ENCODE results near the gene SCEL. TPM values are rescaled to one million over a fixed set of nuclear protein-coding genes. Genes with fewer than 3 reads are reported as not detected.

Gene SCEL
- total and polyA plus RNA-seq, 10 donors, result 0.04 to 0.29 TPM; not detected in 8

- Histone ChIP-seq H3K36me3 (no peaks in the 10 kb centered on the region), H3K9me3 (no peaks in the 10 kb centered on the region), H3K4me1 (no peaks in the 10 kb centered on the region), H3K27me3 (replicated peaks in 1 of 7) (peaks cover 0 to under 1% (median 0%) of the 10 kb centered on the region in 7 donors), H3K4me3 (no peak overlapping the region), H3K27ac (no peak overlapping the region)
- TF ChIP-seq POLR2A (IDR thresholded peaks at IDR 0.05) (no peak), POLR2AphosphoS5 (IDR thresholded peaks at IDR 0.05) (no peak)
- DNase-seq, result no peak
- WGBS, 5 donors, result 86 to 88% (median 87%) methylated on average over 5 of the region's 5 CpGs
- intact Hi-C loops (cut with DNase I; ENCODE audit: low total_unique reads), result no loop called here
Observed at GRCh38 chr13:77571956-77572355, 36.5 kb downstream of the SCEL start.

DNA sequence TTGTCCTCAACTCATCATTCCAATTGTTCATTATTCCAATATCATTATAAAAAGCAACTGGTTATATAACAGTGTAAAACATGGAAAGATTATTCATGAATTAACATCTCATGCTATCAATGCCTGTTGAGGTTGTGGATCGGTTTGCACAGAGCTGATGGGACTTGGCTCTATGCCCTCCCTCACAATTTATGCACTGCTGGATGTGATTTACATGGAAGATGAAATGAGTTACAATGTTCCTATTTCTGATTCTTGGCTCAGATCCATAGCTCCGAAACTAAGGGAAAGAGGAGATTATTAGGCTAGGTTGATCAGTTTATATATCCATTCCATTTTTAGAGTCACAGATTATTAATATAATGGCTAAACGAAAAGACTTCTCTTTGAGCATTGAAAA is 38.6 kb downstream of the SCEL start:
- intact Hi-C loops (cut with DNase I; ENCODE audit: low total_unique reads), result no loop called here
- no peaks in the 10 kb centered on the region for H3K27me3 ChIP-seq (replicated peaks in 1 of 7)
- no peaks in the 10 kb centered on the region for H3K36me3 ChIP-seq
- no peak for TF ChIP-seq POLR2A (IDR thresholded peaks at IDR 0.05)
- no peak for TF ChIP-seq CTCF (IDR thresholded peaks at IDR 0.05 in 8 of 11, conservative IDR thresholded peaks at IDR 0.05 in 3 of 11)
- TF ChIP-seq POLR2AphosphoS5 (IDR thresholded peaks at IDR 0.05), result no peak
- DNase-seq, result no peak
- H3K9me3 ChIP-seq, result no peaks in the 10 kb centered on the region
- H3K27ac ChIP-seq, result no peak overlapping the region
- WGBS, 5 donors, result 77 to 89% (median 84%) methylated on average over 3 of the region's 3 CpGs
- no peaks in the 10 kb centered on the region for H3K4me1 ChIP-seq
- no peak overlapping the region for H3K4me3 ChIP-seq

- TF ChIP-seq POLR2AphosphoS5 (IDR thresholded peaks at IDR 0.05), result no peak
- Histone ChIP-seq H3K4me1 (no peaks in the 10 kb centered on the region), H3K36me3 (no peaks in the 10 kb centered on the region), H3K27ac (no peak overlapping the region), H3K4me3 (no peak overlapping the region), H3K9me3 (no peaks in the 10 kb centered on the region), H3K27me3 (replicated peaks in 1 of 7) (no peaks in the 10 kb centered on the region)
- intact Hi-C loops (cut with DNase I; ENCODE audit: low total_unique reads), result no loop called here
- WGBS, 5 donors, result 59 to 81% (median 75%) methylated on average over 2 of the region's 2 CpGs
- no peak for DNase-seq
Observed at GRCh38 chr13:77579959-77580358, 44.5 kb downstream of the SCEL start.

- H3K4me3 ChIP-seq, result no peak overlapping the region
- H3K9me3 ChIP-seq, result no peaks in the 10 kb centered on the region
- H3K36me3 ChIP-seq, result no peaks in the 10 kb centered on the region
- H3K27ac ChIP-seq, result no peak overlapping the region
- no peaks in the 10 kb centered on the region for H3K27me3 ChIP-seq (replicated peaks in 1 of 7)
- no peak for TF ChIP-seq POLR2AphosphoS5 (IDR thresholded peaks at IDR 0.05)
- WGBS, 5 donors, result 63 to 85% (median 73%) methylated on average over 1 of the region's 1 CpG
- no peaks in the 10 kb centered on the region for H3K4me1 ChIP-seq
- no peak for DNase-seq
- intact Hi-C loops (cut with DNase I; ENCODE audit: low total_unique reads), result no loop called here
Observed at GRCh38 chr13:77580748-77581147, 45.2 kb downstream of the SCEL start.

- Histone ChIP-seq H3K4me3 (no peak overlapping the region), H3K9me3 (no peaks in the 10 kb centered on the region), H3K36me3 (no peaks in the 10 kb centered on the region), H3K27me3 (replicated peaks in 1 of 7) (no peaks in the 10 kb centered on the region), H3K27ac (no peak overlapping the region), H3K4me1 (no peaks in the 10 kb centered on the region)
- WGBS, 5 donors, result 72 to 81% (median 78%) methylated on average over 3 of the region's 3 CpGs
- intact Hi-C loops (cut with DNase I; ENCODE audit: low total_unique reads), result no loop called here
- no peak for TF ChIP-seq POLR2AphosphoS5 (IDR thresholded peaks at IDR 0.05)
- TF ChIP-seq CTCF (IDR thresholded peaks at IDR 0.05 in 8 of 11, conservative IDR thresholded peaks at IDR 0.05 in 3 of 11), result no peak
- no peak for TF ChIP-seq POLR2A (IDR thresholded peaks at IDR 0.05)
- no peak for DNase-seq
Observed at GRCh38 chr13:77583581-77583980, 48.1 kb downstream of the SCEL start.

DNA sequence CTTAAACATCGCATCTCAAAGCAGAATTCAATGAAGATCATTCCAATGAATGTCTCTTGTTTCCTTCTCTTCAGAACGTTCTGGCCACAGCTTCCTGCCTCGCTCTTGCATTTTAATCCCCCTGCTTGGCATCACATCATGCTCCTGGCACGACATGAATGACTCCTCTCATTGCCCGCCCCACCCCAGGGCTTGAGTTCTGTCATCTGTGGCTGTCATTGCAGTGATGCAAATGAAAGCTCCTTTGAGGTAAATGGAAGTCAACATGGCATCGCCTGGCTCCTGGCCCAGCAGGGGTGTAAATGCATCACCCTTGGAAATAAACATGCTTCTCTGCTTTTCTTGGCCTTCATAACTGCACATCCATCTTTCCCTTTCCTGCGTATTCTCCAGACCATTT is 48.6 kb downstream of the SCEL start:
- intact Hi-C loops (cut with DNase I; ENCODE audit: low total_unique reads), result no loop called here
- Histone ChIP-seq H3K4me1 (no peaks in the 10 kb centered on the region), H3K27me3 (replicated peaks in 1 of 7) (no peaks in the 10 kb centered on the region), H3K4me3 (no peak overlapping the region), H3K36me3 (no peaks in the 10 kb centered on the region), H3K9me3 (no peaks in the 10 kb centered on the region), H3K27ac (no peak overlapping the region)
- DNase-seq, result no peak
- WGBS, 5 donors, result 72 to 82% (median 72%) methylated on average over 7 of the region's 7 CpGs
- TF ChIP-seq POLR2A (IDR thresholded peaks at IDR 0.05), result no peak
- TF ChIP-seq CTCF (IDR thresholded peaks at IDR 0.05 in 8 of 11, conservative IDR thresholded peaks at IDR 0.05 in 3 of 11), result no peak
- no peak for TF ChIP-seq POLR2AphosphoS5 (IDR thresholded peaks at IDR 0.05)
